DMS153 (cell line): ENCODE data around the gene DDX54.

Experiments
- DNase-seq: peaks from one replicate; lab custom pipeline; 2025; lab: John Stamatoyannopoulos, UW

The DDX54 gene

GRCh38 chr12:113190761-113191160 is 5.5 kb upstream of the DDX54 start:
- DNase-seq = no peak

- no peak for DNase-seq
Observed at GRCh38 chr12:113189361-113189760, 4.1 kb upstream of the DDX54 start.

GRCh38 chr12:113186666-113187325 is 1.5 kb upstream of the DDX54 start:
- DNase-seq = no peak

- DNase-seq = peak; percentile 9
Observed at GRCh38 chr12:113186033-113186365, 721 bp upstream of the DDX54 start.

GRCh38 chr12:113184900-113185179 is 438 bp downstream of the DDX54 start:
- peak; percentile 39 for DNase-seq

- DNase-seq = no peak
Observed at GRCh38 chr12:113184098-113184899, 979 bp downstream of the DDX54 start.

- no peak for DNase-seq
Observed at GRCh38 chr12:113183030-113183589, 2.2 kb downstream of the DDX54 start.

- no peak for DNase-seq
Observed at GRCh38 chr12:113181975-113182374, 3.3 kb downstream of the DDX54 start.

GRCh38 chr12:113180333-113180732 is 4.9 kb downstream of the DDX54 start:
- DNase-seq = no peak

GRCh38 chr12:113179023-113179422 is 6.3 kb downstream of the DDX54 start:
- DNase-seq = no peak

GRCh38 chr12:113174461-113175384 is 10.6 kb downstream of the DDX54 start:
- peak; percentile 7 for DNase-seq

- DNase-seq = no peak
Observed at GRCh38 chr12:113173081-113173698, 12.1 kb downstream of the DDX54 start.

- DNase-seq = no peak
Observed at GRCh38 chr12:113172185-113172584, 13.1 kb downstream of the DDX54 start.

- no peak for DNase-seq
Observed at GRCh38 chr12:113171543-113171942, 13.7 kb downstream of the DDX54 start.

- DNase-seq = no peak
Observed at GRCh38 chr12:113170926-113171325, 14.4 kb downstream of the DDX54 start.

- DNase-seq = no peak
Observed at GRCh38 chr12:113170457-113170856, 14.8 kb downstream of the DDX54 start.

- no peak for DNase-seq
Observed at GRCh38 chr12:113169697-113170096, 15.6 kb downstream of the DDX54 start.

- no peak for DNase-seq
Observed at GRCh38 chr12:113167868-113168267, 17.4 kb downstream of the DDX54 start.

- no peak for DNase-seq
Observed at GRCh38 chr12:113165521-113166450, 19.5 kb downstream of the DDX54 start.

- no peak for DNase-seq
Observed at GRCh38 chr12:113164014-113164413, 21.3 kb downstream of the DDX54 start.

GRCh38 chr12:113163030-113163360 is 22.3 kb downstream of the DDX54 start:
- no peak for DNase-seq
